NOMO-1 treated with dmso at 0.1 percent for 144 hours (cell line): ENCODE data around the gene C1RL.

ENCODE experiments used
- DNase-seq: peaks from one replicate; lab custom pipeline; 2025; ENCODE audit not compliant: unreplicated experiment; lab: John Stamatoyannopoulos, UW

C1RL gene

DNA sequence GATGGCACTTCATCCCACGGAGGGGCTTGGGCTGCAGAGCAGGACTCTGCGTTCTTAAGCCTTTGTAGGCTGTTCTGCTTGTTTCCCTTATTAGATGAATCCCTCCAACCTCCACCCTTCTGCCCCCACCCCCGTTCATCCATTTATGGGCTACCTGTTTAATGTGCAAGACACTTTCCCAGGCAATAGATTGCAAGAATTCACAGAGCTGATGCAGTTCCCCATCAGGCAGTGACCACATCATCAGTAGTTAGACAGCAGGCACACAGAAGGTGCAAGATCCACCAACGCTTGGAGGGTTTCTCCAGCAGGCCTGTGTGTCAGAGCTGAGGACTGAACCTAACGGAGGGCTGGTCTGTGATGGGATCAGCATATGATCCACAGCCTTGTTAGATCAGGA lies 15.5 kb downstream of the C1RL start:
- DNase-seq: no peak

DNA sequence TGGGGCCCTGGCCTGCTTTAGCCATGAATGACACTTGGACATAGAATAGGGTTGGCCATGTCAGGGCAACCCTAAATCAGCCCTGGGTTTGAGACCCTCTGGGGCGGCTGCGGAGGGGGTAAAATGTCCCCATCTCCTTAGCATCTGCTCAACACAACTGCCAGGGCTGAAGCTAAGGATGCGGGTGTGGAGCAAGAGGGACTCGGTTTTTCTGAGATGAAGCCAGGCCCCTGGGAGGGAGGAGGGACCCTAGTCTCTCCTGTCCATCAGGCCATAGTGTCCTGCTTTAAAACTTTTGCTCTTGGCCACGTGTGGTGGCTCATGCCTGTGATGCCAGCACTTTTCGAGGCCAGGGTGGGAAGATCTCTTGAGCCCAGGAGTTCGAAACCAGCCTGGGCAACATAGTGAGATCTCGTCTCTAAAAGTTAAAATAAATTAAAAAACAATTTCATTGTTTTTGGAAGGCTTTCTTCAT lies 16.0 kb downstream of the C1RL start:
- DNase-seq: no peak

DNA sequence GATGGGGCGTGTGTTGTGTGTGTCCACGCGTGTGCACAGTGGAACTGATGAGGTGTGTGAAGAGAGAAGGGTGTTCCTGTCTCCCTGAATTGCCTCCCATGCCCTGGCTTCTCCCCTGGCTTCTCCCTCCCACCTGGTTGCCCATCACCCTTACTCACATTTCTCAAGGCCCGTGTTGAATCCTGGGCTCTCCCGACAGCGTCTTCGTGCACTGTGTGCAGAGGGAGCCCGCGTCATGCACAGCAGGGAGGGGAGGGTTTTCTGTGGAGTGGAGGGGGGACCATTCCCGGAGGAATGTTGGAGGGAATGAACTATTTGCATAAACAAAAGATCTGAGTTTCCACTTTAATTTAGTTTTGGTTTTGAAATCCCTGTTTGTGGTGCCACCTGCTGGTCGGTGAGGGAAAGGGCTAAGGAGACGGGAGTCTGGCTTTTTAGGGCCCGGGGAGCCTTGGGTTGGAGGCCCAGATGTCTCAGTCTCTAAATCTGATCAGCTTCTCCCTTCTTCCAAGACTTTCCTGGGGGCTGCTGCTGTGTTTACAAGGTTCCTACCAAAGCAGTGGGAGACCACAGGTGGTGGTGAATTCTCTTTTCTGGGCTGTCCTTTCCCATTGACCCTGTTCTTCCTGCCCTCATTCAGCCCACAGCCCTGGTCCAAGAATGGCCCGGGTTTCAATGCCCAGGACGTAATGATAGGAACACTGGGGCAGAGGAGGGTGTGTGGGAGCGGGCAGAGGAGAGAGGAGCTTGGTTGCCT lies 16.6 kb downstream of the C1RL start, which contains the start of gene C1R:
Gene C1R (minus strand): TSS at position 217 of the 757 bp plus-strand sequence. CDS start 57 bp downstream, at position 160.
- DNase-seq: peak; percentile 32

DNA sequence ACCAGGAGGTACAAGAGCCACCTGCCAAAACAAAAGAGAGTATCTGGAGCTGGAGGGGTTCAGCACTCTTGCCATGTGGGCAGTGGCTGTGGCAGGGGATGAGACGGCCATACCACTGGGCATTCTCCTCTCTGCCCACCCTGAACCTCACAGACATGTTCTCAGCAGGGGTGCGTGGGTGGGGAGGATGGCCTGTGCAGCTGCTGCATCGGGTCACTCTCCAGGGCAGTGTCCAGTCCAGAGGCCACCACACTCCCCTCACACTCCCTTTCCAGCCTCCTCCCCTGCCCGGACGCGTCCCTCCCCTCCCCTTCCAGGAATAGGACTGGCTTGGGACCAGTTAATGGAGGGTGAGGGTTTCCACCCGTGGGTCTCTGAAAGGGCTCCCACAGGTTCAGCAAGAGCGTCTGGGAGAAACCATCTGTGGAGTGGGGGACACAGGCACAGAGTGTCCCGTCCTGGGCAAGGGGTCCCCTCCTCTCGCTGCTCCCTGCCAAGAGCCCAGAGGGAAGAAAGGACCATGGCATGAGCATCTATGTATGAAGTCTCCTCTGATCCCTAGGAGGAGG lies 17.3 kb downstream of the C1RL start:
- DNase-seq: no peak

DNA sequence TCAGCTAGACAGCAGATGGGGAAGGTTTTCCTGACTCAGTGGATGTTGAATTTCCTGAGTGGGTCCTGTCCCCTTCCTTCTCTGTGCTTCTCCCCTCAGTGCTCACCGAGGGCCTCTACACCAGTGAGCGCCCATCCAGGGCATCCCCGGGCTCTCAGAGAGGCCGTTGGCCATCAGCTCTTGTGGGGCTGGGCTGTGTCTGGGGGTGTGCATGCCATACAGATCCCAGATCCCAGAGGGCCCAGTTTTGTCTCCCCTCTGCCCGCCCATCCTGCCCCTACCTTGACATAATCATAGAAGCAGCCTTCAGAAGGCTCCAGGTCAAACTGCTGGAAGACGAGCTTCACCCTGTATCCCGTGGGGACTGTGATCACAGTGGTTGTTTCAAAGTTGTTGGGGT lies 17.8 kb downstream of the C1RL start:
- no peak for DNase-seq

DNA sequence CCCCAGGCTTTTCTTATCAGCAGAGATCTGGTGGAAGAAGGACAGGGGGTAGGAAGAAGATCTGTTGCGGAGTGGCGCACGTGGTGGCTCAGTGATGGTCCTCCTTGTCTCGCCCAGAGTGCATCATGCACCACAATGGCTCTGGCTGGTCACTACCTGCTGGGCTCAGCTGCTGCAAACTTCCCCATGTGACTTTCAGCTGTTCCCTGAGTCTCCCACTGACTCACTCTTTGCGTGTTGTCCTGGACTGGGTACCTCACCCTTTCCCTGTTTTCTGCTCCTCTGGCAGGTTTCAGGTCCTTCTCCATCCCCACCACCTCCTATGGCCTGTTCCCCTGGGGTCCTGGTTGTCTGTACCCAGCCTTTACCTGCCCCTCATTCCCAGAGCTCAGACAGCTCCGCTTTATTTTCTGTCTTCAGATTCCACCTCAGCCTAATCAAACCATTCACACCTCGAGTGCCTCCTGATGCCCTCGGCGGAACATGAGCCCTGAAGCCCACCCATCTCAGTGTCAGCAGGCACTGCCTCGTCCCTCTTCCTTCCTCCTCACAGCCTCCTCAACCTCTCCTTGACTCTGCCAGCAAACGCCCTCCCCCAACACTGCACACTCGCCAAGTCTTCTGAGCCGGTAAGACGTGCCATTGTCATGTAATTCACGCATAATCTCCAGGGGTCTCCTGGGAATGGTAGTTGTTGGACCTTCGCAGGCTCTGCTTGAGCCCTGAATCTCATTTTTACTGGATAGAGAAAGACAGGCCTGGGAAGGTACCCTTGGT lies 18.6 kb downstream of the C1RL start:
- no peak for DNase-seq

DNA sequence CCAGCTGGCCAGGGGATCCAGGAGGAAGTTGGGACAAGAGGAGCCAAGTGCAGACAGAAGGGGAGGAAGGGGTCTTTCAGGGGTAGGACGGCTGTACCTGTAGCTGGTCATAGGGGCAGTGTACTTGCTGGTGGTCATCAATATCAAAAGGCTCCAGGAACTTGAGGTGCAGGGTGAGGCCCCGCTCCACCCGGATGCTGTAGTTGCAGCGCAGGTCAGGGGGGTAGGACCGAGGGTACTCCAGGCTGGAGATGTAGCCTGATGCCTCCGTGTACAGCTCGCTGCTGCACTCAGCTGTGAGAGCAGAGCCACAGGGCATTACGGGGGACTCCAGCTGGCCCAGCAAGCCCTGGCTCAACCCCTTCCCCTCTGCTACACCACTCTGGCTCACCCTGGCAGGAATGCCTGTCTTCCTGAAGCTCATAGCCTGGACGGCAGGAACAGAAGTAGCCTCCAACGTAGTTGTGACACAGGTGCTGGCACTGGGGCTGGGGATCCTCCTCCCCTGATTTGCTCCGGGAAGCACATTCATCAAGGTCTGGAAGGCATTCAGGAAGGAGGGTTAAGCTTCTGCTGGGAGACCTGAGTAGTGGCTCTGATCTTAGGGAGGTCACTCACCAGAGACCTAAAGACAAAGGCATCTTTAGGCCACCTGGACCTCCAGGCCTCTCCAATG lies 19.7 kb downstream of the C1RL start:
- no peak for DNase-seq

DNA sequence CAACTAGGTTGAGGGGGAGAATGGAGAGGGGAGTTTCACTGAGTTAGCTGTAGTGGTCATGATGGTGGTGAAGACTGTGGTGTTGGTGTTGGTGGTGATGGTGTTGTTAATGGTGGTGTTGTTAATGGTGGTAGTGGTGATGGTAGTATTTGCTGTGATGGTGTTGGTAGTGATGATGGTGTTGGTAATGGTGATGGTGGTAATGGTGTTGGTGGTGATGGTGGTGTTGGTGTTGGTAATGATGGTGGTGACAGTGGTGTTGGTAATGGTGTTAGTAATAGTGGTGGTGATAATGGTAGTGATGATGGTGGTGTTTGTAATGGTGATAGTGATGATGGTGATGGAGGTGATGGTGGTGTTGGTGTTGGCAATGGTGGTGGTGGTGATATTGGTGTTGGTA lies 25.9 kb downstream of the C1RL start:
- DNase-seq: no peak

DNA sequence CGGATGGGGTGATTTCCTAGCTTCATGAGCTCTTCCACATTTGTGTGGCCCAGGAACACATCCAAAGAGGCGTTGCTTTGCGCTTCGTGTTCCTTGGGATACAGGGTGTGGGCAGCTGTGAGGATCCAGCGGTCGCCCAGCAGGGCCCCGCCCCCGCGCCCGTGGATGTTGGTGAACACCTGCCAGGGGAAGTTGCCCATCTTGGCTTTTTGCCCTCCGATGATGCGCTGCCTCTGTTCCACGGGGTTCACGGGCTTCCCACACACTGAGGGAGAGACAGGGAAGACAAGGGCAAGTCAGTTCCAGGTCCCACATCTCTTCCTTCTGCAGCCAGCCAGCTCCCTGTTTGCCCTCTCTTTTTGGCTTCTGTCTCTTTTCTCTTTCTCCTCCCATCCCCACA lies 28.0 kb downstream of the C1RL start:
- DNase-seq: no peak

DNA sequence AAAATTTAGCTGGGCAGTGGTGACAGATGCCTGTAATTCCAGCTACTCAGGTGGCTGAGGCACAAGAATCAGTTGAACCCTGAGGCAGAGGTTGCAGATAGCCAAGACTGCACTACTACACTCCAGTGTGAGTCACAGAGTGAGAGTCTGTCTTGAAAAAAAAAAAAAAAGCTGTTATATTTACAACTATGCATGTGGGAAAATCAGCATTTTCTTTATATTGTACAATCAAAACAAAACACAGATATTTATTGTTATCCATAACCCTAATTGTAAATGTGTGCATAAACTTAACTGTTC lies 29.2 kb downstream of the C1RL start:
- no peak for DNase-seq

DNA sequence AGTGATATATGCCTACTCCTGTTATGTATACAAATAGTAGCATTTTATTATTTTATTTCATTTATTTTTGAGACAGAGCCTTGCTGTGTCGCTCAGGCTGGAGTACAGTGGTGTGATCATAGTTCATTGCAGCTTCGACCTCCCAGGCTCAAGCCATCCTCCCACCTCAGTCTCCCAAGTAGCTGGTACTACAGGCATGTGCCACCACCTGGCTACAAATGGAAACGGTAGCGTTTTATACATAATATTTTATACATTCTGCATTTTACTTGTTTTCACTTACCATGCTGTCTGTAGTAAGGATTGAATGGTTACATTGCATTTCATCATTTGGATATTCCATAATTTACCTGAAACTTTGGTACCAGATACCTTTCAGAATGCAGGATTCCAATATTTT lies 30.9 kb downstream of the C1RL start:
- DNase-seq: no peak

DNA sequence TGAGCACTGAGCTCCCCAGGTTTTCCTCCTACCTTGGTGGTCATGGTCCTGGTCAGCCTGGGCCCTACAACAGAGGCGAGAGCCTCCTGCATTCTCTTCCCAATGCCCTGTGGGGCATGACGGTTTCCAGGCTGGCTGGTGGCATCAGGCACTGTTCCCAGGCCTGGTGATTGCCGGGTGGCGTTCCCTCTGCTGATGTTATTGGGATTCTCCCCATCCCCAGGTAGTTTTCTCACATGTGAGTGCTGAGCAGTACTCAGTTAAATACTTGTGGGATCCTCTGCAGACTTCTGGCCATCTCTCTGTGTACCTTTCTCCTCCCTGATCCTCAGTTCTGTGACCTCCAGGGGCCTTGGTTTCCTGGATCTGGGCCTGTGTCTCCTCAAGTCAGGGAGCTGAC lies 32.5 kb downstream of the C1RL start:
- no peak for DNase-seq

DNA sequence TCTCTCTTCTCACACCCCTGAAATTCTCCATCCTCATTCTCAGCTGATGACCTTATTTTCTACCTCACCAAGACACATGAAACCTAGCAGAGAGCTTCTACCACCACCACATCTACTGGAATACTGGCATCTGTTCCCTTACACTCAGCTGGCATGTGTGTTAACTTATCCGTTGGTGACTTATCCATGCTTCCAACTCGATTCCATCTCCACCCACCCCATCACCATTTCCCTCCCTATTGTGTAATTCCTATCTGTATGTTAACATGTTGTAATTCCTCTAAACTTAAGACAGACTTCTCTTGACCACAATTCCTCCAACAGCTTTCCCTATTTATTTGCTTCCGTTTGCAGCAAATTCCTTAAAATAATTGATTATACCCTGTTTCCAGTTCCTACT lies 33.1 kb downstream of the C1RL start:
- no peak for DNase-seq

DNA sequence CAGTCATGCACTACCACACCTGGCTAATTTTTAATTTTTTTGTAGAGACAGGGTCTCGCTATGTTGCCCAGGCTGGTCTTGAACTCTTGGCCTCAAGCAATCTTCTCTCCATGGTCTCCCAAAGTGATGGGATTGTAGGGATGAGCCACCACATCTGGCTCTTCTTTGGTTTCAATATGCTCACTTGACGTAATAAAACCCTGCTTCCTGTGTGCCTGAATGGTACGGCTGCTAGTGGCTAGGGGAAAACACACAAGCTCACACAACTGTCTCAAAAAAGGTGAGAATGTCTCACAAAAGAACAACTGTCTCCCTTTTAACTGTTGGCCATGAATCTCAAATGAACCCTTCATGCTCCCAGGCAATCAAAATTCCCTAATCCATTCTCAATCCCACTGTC lies 33.5 kb downstream of the C1RL start:
- DNase-seq: no peak

DNA sequence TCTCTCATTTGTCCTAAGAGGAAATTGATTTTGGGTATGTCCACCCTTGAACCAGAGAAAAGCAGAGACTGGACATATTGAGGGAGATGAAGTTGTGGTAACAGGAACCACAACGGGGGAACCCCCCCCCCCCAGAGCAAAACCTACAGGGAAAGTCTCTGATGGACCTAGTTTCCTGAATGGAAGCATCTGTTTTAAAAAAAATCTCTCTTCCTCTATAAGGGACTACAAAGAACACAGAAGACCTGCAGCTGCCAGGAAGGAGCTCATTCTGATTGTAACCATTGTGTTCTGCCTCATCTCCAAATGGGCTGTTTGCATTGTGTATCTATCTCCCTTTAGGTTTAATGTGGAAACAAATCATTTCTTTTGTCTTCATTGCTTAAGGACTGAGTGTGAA lies 35.1 kb downstream of the C1RL start:
- DNase-seq: no peak

DNA sequence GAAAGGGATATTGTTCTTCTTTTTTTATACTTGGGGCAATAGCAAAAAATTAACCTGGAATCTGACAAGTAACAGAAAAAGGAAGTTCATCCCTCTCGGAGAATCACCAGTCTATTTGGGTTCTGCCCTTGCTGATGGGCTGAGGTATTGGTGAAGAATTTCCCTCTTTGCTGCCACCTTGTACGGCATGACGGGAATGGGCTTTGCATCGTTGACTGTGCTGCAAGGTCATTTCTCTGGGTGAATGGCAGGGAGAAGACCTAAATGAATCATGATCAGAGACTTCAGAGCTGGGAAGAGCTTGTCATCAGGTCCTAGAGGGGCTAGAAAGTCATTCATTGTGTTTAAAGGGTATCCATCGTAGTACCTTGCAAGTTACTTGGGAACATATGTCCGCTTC lies 36.5 kb downstream of the C1RL start:
- DNase-seq: no peak

DNA sequence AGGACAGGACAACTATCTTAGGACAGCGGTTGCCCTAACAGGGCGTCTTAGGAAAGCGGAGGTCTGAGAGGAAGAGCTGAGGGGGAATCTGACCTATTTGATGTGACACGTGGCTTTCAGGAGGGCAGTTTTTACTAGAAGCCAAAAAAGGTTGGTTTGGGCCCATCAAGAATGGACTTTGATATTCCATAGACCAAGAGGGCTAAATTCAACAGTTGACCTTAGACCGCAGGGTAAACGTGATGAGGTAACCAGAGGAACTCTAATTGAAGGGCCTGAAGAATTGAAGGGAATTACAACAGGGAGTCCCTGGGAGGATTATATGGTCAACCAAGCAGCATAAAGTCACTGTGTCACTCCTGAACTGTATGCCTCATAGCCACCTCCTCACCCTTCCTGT lies 37.0 kb downstream of the C1RL start:
- DNase-seq: no peak

DNA sequence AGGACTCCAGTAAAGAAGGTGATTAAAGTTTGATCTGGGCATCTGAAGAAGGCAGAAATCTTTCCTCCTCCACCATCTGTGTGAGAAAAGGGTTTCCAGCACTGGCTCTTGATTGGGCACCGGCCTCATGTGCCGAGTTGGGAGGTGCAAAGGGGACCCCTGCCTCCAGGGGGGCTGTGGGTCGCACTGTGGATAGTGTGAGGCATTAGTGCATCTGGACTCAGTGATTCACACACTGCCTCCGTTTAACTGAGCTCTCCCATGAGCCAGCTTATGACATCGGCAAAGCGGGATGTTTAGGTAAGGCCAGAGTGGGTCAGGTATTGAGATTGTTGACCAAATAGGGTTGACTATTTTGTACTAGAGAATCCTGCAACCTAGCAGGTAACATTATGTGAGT lies 39.6 kb downstream of the C1RL start:
- DNase-seq: no peak

DNA sequence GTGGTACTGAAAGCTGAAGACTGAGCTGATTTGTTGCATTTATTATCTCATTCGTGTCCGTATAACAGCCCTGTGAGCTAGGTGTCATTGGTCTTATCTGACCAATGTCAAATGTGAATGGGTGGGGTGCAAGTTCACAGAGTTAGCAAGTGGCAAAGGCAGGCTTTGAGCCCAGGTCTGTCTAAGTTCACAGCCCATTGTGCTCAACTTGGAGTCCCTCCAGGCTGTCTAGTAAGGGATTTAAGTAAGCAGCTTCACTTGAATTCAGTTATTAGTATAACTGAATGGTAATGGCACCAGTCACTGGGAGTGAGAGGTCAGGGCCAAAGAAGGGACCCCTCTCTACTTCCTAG lies 40.0 kb downstream of the C1RL start:
- no peak for DNase-seq

DNA sequence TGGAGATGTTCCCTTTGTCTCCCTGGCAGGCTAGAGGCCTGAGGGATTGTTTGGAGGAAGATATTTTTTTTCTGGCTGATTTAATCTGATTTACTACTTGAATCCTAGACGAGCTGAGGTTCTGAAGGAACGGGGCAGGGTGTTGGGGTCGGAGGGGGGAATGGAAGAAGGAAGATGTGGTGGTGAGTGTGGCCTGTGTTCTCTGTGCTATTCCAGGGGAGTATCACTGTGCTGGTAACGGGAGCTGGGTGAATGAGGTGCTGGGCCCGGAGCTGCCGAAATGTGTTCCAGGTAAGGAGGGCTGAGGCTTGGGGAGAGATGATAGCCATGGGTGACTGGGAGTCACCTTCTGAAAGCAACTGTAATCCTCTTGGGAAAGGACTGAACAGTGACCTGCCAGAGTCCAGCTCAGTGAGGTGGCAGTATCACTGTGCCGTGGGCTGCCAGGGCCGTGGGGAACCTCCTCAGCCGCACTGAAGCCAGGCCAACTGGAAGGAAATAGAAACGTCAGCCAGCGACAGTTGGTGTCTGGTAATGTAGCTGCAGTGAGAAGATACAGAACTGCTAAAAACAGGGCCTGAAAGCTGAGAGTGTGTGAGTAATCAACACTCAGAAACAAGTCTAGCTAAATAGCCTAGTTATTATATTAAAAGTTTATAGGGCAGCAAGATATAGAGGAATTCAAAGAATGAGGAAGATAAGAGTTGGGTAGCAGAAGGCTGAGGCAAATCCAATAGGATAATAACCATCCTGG lies 40.6 kb downstream of the C1RL start:
- no peak for DNase-seq

DNA sequence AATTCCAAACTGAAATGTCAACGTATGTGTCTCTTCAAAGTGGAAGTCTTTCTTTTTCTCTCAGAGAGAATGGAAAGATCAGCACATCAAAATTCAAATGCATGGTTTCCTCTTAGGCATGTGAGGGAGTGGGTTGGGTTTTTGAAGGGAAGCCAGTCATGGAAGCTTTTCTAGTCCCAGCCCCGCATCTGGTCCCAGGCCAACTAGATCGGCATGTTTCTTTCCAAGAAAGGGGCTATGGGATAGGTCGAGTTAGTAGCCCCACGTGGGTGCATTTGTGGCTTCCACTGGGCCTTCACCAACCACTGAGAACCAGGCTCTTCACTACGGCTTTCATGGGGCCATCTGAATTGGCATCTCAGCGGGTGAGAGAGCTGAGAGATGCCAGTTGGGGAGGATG lies 41.9 kb downstream of the C1RL start:
- DNase-seq: no peak
